Body of pancreas (tissue), 4 donors: Measurements from ENCODE around the gene C1QTNF6.

ENCODE experiments used
- POLR2A ChIP-seq, 3 donors: fragments of 450-650 bp; IDR thresholded peaks; one replicate each; pipeline ENCODE4 v1.6.1; 2016; ENCODE audit warnings: antibody characterized with exemption in 3 of 3, mild to moderate bottlenecking in 2 of 3
- TF ChIP-seq, protein P1 (sequence below), 7 experiments: fragments of 450-650 bp in 4 of 7; fragments of 200-600 bp in 3 of 7; sonication (generic) in 3 of 7; IDR thresholded peaks; one replicate each; pipeline ENCODE4 v1.5.1; 2016 to 2019; ENCODE audit warnings: antibody characterized with exemption in 7 of 7

DNA sequence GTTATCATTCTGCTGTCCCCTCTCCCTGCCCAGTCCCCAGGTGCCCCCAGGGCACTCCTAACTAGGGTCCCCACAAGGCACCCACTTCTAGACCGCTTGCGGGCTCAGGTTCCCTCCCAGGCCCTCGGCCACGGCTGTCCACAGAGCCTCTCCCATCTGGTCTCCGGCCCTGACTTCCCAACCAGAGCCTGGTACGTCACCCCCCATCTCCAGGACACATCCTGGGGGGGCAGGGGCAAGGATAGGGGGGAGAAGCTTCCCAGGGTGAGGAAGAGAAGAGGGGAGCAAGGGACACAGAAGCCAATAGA is 23.8 kb upstream of the C1QTNF6 start:
- TF ChIP-seq, protein P1, sequence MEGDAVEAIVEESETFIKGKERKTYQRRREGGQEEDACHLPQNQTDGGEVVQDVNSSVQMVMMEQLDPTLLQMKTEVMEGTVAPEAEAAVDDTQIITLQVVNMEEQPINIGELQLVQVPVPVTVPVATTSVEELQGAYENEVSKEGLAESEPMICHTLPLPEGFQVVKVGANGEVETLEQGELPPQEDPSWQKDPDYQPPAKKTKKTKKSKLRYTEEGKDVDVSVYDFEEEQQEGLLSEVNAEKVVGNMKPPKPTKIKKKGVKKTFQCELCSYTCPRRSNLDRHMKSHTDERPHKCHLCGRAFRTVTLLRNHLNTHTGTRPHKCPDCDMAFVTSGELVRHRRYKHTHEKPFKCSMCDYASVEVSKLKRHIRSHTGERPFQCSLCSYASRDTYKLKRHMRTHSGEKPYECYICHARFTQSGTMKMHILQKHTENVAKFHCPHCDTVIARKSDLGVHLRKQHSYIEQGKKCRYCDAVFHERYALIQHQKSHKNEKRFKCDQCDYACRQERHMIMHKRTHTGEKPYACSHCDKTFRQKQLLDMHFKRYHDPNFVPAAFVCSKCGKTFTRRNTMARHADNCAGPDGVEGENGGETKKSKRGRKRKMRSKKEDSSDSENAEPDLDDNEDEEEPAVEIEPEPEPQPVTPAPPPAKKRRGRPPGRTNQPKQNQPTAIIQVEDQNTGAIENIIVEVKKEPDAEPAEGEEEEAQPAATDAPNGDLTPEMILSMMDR (IDR thresholded peaks at IDR 0.05): no peak
- TF ChIP-seq POLR2A (IDR thresholded peaks at IDR 0.05): no peak
